Loucy (cell line): ENCODE results near the gene ANKLE2.

ENCODE experiments used
- H2AFZ ChIP-seq: fragments of 200-600 bp; sonication (generic); 2 replicates; pipeline ENCODE4 v1.6.0; 2016; ENCODE audit warnings: antibody characterized with exemption, mild to moderate bottlenecking, low read length, moderate library complexity
- H3F3A ChIP-seq: fragments of 200-600 bp; 2 replicates; pipeline ENCODE4 v1.6.0; 2016; ENCODE audit warnings: antibody characterized with exemption, low read depth, mild to moderate bottlenecking
- H3K27me3 ChIP-seq: fragments of 200-600 bp; sonication (generic); 2 replicates; pipeline ENCODE4 v1.6.1; 2014; ENCODE audit warnings: low read length, mild to moderate bottlenecking; ENCODE audit not compliant: insufficient read depth, poor library complexity, severe bottlenecking
- H3K36me3 ChIP-seq: fragments of 200-600 bp; sonication (generic); 2 replicates; pipeline ENCODE4 v1.6.1; 2016; ENCODE audit warnings: low read length; ENCODE audit not compliant: insufficient read depth
- H3K4me1 ChIP-seq: fragments of 200-600 bp; sonication (generic); 2 replicates; pipeline ENCODE4 v1.5.1; 2014; ENCODE audit warnings: low read length, mild to moderate bottlenecking; ENCODE audit not compliant: insufficient read depth, poor library complexity, severe bottlenecking
- H3K4me2 ChIP-seq: fragments of 200-600 bp; sonication (generic); 2 replicates; pipeline ENCODE4 v1.6.0; 2014; ENCODE audit warnings: antibody characterized with exemption, low read length, low read depth, mild to moderate bottlenecking; ENCODE audit not compliant: poor library complexity, severe bottlenecking
- H3K4me3 ChIP-seq: fragments of 200-600 bp; sonication (generic); 2 replicates; pipeline ENCODE4 v1.5.1; 2014; ENCODE audit warnings: low read length, mild to moderate bottlenecking, mixed read lengths; ENCODE audit not compliant: poor library complexity, severe bottlenecking
- H3K79me2 ChIP-seq: fragments of 200-600 bp; sonication (generic); 2 replicates; pipeline ENCODE4 v1.6.1; 2014; ENCODE audit warnings: low read length; ENCODE audit not compliant: insufficient read depth
- H3K9ac ChIP-seq: fragments of 200-600 bp; sonication (generic); 2 replicates; pipeline ENCODE4 v1.6.0; 2014; ENCODE audit warnings: mild to moderate bottlenecking, low read depth, low read length, moderate library complexity; ENCODE audit not compliant: poor library complexity, severe bottlenecking
- H3K9me2 ChIP-seq: fragments of 200-600 bp; sonication (generic); replicated peaks from 2 replicates; pipeline ENCODE4 v1.6.1; 2016; ENCODE audit warnings: low read depth, low read length, mixed read lengths
- H3K9me3 ChIP-seq: fragments of 200-600 bp; sonication (generic); 2 replicates; pipeline ENCODE4 v1.6.1; 2014; ENCODE audit warnings: mild to moderate bottlenecking, antibody characterized with exemption, low read length, low read depth; ENCODE audit not compliant: insufficient read depth
- H4K20me1 ChIP-seq: fragments of 200-600 bp; sonication (generic); 2 replicates; pipeline ENCODE4 v1.6.0; 2014; ENCODE audit warnings: antibody characterized with exemption, low read length, mild to moderate bottlenecking; ENCODE audit not compliant: insufficient read depth, poor library complexity, severe bottlenecking
- EZH2phosphoT487 ChIP-seq: fragments of 200-600 bp; IDR thresholded peaks from 2 replicates; pipeline ENCODE4 v1.6.1; 2018; ENCODE audit warnings: antibody characterized with exemption, mild to moderate bottlenecking, moderate library complexity, borderline replicate concordance
- TF ChIP-seq, protein P1 (sequence below): fragments of 200-600 bp; sonication (generic); conservative IDR thresholded peaks from 2 replicates; pipeline ENCODE4 v1.5.1; 2014; ENCODE audit warnings: mild to moderate bottlenecking, antibody characterized with exemption, low read length

ANKLE2 gene

DNA sequence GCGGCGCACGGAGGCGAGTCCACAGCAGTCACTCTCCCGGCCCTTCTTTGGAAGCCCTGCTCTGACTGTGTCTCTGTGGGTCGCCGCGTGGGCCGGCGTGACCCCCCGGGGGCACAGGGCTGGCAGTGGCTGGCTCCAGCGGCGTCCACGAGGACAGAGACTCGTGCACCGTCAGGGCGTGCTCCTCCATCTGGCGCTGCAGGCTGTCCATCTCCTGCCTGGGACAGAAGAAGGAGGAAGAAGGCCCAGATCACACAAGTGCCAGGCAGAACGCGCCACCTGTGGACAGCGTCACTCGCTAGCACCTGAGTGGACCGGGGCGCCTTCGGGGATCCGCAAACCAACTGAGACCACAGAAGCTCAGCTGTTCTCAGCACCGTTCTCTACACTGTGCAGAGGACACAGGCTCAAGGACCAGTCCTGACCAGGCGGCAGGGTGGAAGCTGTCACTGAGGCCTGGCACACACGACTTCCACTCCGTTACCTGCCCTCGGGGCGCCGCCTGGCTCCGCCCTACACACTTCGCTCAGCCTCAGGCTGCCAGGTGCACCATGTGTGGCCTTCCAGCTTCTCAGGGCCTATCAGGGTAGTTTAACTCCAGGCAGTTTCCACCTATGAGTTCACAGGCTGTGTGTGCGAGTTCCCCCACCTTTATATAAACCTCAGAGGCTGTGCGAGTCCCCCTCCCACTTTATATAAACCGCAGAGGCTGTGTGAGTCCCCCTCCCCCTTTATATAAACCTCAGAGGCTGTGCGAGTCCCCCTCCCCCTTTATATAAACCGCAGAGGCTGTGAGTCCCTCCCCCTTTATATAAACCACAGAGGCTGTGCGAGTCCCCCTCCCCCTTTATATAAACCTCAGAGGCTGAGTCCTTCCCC lies 11.7 kb upstream of the ANKLE2 start:
- peaks cover 8% of the 10 kb centered on the region; the same call in 1 of the 2 replicates for H3F3A ChIP-seq
- no peak overlapping the region for H3K4me3 ChIP-seq
- H3K27me3 ChIP-seq = no peaks in the 10 kb centered on the region
- H4K20me1 ChIP-seq = no peaks in the 10 kb centered on the region
- peaks cover 56% of the 10 kb centered on the region for H3K4me1 ChIP-seq
- peaks cover 27% of the 10 kb centered on the region; the same call in 1 of the 2 replicates for H3K36me3 ChIP-seq
- H3K79me2 ChIP-seq = no peaks in the 10 kb centered on the region
- no peak overlapping the region for H2AFZ ChIP-seq
- no peak overlapping the region for H3K9ac ChIP-seq
- H3K9me2 ChIP-seq = no peaks in the 10 kb centered on the region
- no peak overlapping the region for H3K4me2 ChIP-seq
- no peak for TF ChIP-seq EZH2phosphoT487
- TF ChIP-seq, protein P1, sequence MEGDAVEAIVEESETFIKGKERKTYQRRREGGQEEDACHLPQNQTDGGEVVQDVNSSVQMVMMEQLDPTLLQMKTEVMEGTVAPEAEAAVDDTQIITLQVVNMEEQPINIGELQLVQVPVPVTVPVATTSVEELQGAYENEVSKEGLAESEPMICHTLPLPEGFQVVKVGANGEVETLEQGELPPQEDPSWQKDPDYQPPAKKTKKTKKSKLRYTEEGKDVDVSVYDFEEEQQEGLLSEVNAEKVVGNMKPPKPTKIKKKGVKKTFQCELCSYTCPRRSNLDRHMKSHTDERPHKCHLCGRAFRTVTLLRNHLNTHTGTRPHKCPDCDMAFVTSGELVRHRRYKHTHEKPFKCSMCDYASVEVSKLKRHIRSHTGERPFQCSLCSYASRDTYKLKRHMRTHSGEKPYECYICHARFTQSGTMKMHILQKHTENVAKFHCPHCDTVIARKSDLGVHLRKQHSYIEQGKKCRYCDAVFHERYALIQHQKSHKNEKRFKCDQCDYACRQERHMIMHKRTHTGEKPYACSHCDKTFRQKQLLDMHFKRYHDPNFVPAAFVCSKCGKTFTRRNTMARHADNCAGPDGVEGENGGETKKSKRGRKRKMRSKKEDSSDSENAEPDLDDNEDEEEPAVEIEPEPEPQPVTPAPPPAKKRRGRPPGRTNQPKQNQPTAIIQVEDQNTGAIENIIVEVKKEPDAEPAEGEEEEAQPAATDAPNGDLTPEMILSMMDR = no peak
- no peaks in the 10 kb centered on the region for H3K9me3 ChIP-seq

DNA sequence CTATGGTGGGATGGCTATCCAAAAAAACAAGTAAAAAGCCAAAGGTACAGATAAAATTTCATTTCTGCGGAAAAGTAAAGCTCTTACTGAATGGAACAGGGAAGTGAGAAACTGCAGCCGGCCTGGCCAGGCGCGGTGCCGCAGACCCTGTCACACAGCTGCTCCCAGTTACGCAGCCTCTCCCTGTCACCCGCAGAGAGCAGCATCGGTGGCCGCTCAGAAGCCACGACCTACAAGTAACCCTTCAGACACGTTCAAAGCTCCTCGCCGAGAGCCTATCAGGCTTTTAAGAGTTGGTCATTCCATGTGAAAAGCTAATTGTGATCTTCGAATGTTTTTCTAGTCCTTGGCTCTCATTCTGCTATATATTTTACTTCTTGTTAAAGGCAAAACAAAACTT lies 11.0 kb upstream of the ANKLE2 start:
- H3K9me3 ChIP-seq = no peaks in the 10 kb centered on the region
- H3K79me2 ChIP-seq = no peaks in the 10 kb centered on the region
- no peak overlapping the region for H3K9ac ChIP-seq
- H3K36me3 ChIP-seq = peaks cover 26% of the 10 kb centered on the region; the same call in 1 of the 2 replicates
- H3K9me2 ChIP-seq = no peaks in the 10 kb centered on the region
- H2AFZ ChIP-seq = no peak overlapping the region
- peaks cover 62% of the 10 kb centered on the region for H3K4me1 ChIP-seq
- TF ChIP-seq, protein P1 = no peak
- no peak for TF ChIP-seq EZH2phosphoT487
- no peaks in the 10 kb centered on the region for H4K20me1 ChIP-seq
- no peak overlapping the region for H3K4me2 ChIP-seq
- H3F3A ChIP-seq = peaks cover 14% of the 10 kb centered on the region
- no peaks in the 10 kb centered on the region for H3K27me3 ChIP-seq
- H3K4me3 ChIP-seq = no peak overlapping the region

DNA sequence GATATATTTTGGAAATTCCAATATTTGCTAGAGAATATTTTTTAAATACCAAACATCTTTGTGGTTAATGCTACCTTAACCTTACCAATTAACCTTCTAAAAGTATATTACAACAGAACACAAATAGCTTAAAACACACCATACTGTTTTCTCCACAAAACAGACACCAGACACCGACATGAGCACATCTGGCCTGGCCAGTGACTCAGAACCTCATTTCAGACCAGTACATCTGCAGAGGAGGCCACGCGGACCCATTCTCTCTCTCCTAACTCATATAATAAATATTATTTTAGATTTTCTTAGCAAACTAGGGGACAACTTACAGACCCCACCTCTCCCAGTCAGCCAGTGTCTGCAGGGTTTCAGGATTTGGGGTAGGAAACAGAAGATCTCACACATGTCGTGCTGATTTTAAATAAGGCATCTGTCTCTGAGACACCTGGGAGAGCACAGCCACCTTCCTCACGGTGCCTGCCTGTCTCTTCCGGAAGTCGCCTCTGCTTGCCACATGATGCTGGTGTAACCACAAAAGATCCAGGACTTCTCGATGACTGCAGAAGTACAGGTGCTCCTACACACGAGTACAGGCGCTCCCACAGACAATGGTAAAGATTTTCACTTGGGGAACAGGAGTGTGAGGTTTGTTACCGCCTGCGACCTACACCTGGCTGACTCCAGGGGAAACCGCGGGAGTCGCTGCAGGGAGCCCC lies 9.7 kb upstream of the ANKLE2 start:
- H3K4me1 ChIP-seq = peaks cover 73% of the 10 kb centered on the region
- H2AFZ ChIP-seq = no peak overlapping the region
- peak overlapping the region; percentile 23 for H3K4me2 ChIP-seq
- H3K4me3 ChIP-seq = peak overlapping the region; percentile 20
- H3F3A ChIP-seq = peaks cover 15% of the 10 kb centered on the region
- peaks cover 18% of the 10 kb centered on the region; the same call in 1 of the 2 replicates for H3K36me3 ChIP-seq
- H4K20me1 ChIP-seq = no peaks in the 10 kb centered on the region
- H3K9me2 ChIP-seq = no peaks in the 10 kb centered on the region
- H3K9me3 ChIP-seq = no peaks in the 10 kb centered on the region
- TF ChIP-seq EZH2phosphoT487 = no peak
- TF ChIP-seq, protein P1 = no peak
- H3K79me2 ChIP-seq = no peaks in the 10 kb centered on the region
- no peak overlapping the region for H3K9ac ChIP-seq
- no peaks in the 10 kb centered on the region for H3K27me3 ChIP-seq
